H4 (cell line): Measurements from ENCODE around the gene DOC2A. TPM values are rescaled to one million over a fixed set of nuclear protein-coding genes. Genes with fewer than 3 reads are reported as not detected.

Source experiments
- DNase-seq: peaks from one replicate; pipeline ENCODE4 v3.0.0-alpha.2; 2015; ENCODE audit warnings: low spot score
- total RNA-seq: library from RNA; depleted of rRNA; stranded (reverse); fragments of >200 nt; shearing (Covaris generic); gene quantifications from 2 replicates; pipeline ENCODE4 v1.2.3, GENCODE V29; 2014

The DOC2A gene
- total RNA-seq, 1 experiment from 2014 or later, result 0.12 TPM

GRCh38 chr16:30005341-30006094 is 5.3 kb downstream of the DOC2A start:
- no peak for DNase-seq

DNA sequence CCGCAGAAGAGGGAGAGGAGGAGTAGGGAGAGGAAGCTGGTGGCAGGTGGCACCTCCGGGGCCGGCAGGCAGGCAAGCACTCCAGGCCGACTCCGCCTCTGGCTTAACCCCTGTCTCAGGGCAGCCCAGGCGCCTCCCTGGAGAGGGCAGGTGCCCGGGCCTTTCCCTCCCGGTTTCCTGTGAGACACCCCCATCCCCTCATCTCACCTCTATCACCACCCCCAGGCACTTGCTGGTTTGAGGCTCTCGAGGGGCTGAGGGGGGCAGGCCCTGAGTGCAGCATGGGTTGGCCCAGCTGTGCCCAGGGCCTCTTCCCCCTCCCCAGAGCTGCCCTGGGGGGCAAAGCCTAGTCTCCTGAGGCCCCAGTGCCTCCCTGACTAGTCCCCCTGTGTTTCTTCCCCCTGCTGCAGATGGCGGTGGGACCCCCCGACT is 6.0 kb downstream of the DOC2A start:
- no peak for DNase-seq

- DNase-seq, result no peak
Observed at GRCh38 chr16:30004424-30004776, 6.4 kb downstream of the DOC2A start.

DNA sequence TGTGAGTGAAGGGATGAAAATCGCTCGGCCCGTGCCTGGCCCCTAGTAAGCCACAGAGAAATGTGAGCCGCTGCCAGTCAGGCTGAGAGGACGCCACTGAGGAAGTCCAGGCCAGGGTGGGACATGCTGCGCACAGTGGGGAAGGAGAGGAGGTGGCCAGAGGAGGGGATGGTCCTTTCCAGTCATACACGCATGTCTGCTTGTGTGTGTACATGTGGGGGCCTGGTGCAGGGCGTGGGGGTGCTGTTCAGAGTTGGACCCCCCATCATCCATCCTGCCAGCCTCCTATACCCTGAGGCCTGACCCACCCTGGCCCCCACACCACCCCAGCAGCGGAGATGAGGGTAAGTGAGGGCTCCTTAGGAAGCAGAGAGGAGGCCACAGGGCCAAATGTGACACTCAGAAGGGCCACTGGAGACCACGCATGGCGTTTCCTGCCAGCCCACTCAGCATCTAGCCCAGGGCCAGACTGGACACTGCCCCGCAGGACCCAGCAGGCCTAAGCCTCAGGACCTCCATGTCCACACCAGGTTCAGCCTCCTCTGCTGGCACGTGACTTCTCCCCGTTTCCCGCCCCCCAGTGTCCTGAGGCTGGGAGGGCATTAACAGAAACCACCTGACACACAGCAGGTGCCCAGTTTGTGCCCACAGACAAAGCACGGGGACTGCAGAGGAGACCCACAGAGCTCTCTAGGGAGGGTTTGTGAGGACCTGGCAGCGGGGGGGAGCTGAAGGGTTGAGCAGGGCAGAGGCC is 7.0 kb downstream of the DOC2A start:
- DNase-seq, result no peak

DNA sequence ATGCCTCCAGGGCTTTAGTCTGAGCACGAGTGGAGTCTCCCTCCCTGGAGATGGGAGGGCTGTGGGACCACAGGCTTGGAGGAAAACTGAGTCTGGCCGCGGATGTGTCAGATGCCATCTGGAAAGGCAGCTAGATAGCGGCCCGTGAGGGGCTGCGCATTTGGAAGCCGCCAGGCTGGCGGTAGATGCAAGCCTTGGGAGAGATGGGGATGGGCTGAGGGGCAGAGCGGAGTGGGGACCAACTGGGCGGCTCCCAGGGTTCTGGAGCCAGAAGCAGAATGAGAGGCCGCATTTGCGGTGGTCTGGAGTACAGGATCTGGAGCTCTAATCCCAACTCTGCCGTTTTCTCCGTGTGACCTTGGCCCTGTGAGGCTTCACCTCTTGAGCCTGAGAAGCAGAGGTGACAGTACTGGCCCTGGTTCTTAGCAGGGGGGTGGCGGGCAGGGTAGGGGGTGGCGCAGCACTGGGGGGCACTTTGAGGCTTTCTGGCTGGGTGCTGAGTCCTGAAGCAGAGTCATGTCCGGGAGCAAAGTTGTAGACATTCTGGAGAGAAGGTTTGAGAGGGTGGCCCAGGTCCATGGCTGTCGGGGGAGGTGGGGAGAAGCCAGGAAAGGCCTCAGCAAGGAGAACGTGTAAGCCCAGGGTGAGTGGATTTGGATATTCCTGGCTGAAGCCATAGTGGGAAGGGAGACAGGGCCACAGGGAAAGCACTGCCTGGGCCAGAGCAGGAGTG is 8.0 kb downstream of the DOC2A start:
- no peak for DNase-seq

- no peak for DNase-seq
Observed at GRCh38 chr16:30000735-30001631, 9.8 kb downstream of the DOC2A start.

DNA sequence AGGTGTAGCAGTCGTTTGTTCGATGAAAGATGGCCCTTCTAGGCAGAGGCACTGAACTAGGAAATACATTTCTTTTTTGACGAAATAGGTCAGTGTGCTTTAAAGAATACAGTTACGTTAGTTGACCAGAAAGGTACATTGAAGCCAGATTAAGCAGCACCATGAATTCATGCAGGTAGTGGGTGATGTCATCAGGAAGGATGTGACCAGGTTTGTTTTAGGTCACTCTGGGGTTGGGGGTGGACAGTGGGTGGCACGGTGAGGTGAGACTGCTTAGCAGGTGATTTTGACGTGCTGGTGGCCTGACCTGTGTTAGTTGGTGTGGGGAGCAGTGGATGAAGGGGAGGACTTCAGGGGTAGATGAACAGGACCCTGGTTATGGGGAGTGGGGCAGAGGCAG is 11.2 kb downstream of the DOC2A start:
- DNase-seq, result no peak

- no peak for DNase-seq
Observed at GRCh38 chr16:29996766-29997250, 14.0 kb downstream of the DOC2A start.

- DNase-seq, result peak; percentile 96
Observed at GRCh38 chr16:29995911-29996765, 14.7 kb downstream of the DOC2A start, which contains the start of gene INO80E. TSS of gene INO80E (plus strand) at chr16:29996241. CDS start at chr16:29996311, 70 bp downstream.

- DNase-seq, result peak; percentile 70
Observed at GRCh38 chr16:29995324-29995910, 15.4 kb downstream of the DOC2A start, which contains the start of gene HIRIP3. TSS of gene HIRIP3 (minus strand) at chr16:29995617. CDS start at chr16:29995605, 12 bp downstream.

DNA sequence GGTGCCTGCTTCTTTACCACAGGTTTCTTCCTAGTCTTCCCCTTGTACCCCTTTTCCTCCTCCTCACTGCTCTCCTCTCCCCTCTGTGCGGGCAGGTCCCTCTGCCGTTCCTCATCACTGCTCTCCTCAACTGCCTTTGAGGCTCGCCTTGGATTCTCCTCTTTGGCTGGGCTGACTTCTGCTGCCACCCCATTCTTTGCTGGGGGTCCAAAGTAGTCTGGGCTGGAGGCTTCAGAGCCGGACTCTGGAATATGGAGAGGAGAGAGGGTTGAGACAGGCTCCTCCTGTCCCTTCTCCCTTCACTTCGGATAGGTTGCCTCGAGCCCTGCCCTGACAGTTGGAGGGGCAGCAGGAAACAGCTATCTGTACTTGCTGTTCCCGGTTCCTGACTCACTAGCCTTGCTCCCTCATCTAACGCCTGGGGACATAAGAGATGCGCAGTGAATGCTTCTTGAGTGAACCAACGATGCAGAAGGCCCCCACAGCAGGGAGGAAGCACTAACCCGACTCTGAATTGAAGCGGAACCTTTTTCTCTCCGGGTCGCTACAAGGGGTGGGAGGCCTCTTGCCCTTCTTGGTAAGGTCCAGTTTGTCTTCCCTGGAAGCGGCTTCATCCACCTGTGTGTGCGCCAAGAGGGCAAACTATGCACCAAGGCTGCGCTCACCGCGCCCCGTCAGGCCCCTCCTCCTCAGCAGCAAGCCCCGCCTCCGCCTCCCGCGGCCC is 16.1 kb downstream of the DOC2A start:
- DNase-seq, result no peak

GRCh38 chr16:29993903-29994599 is 16.8 kb downstream of the DOC2A start:
- no peak for DNase-seq

DNA sequence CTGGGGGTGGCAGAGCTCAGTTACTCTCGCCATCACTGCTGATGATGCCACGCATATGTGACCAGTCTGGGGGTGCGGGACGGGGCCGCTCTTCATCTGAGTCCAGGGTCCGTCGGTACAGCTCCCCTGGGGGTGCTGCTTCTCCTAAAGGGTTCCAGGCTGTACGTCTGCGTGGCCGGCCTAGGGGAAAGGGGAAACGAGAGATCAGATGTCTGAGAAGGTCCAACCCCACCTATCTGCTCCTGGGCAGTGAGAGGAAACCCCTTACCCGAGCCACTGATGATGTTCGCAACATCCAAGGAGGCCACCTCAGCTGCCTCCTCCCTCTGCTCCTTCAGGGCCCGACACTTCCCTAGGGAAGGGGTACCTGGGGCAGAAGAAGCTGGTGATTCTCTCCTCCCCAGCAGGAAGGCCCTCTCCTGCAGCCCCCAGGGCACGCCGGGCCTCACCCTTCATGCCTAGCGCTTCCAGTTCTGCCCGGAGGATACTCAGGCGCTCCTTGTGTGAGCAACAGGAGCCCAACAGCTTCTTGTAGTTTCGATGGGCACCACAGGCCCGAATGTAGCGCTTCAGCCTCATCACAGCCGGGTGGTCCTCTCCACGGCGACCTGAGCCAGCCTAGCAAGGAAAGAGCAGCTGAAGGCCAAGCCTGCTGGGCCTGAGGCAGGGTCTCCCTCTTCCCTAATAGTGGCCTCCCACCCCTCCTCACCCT is 17.5 kb downstream of the DOC2A start:
- DNase-seq, result no peak

DNA sequence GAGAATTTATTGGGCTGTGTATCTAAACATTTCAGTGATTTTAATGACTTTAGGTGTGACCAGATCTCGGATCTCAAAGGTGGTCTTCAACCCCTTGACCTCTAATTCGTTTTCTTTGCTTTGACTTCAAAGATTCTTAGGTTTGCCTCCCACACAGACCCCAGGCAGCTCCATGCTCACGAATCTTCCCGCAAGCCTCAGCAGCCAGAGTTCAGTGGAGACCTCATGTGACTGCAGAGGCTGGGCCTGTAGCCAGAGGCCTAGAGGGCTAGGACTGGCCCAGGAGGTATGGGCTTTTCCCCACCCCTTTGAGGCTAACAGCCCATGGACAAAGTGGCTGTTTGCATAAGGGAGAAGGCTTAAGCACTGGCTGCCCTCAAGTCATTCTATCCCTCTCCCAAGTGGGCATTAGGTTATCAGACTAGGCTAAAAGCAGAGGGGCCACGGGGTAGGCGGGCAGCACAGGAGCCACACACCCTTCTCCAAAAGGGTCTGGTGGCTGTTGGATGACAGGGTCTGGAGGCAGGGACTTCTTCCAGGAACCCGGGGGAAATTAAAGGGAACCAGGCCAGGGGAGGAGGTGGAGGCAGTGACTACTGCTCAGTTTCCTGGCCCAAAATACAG is 18.4 kb downstream of the DOC2A start:
- DNase-seq, result no peak

DNA sequence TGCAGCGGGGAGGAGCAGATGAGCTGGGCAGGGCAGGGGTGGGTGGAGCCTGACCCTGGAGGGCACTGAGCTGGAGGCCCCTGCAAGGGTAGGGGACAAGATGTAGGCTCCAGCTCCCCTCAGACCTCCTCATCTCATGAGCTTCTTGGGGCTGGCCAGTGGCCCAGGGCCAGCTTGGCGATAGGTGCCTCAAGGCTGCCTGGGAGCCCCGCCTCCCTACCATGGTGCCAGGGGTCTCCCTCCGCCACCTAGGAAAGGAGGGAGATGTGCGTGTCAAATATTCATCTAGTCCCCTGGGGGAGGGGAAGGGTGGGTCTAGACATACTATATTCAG is 19.3 kb downstream of the DOC2A start:
- DNase-seq, result no peak

DNA sequence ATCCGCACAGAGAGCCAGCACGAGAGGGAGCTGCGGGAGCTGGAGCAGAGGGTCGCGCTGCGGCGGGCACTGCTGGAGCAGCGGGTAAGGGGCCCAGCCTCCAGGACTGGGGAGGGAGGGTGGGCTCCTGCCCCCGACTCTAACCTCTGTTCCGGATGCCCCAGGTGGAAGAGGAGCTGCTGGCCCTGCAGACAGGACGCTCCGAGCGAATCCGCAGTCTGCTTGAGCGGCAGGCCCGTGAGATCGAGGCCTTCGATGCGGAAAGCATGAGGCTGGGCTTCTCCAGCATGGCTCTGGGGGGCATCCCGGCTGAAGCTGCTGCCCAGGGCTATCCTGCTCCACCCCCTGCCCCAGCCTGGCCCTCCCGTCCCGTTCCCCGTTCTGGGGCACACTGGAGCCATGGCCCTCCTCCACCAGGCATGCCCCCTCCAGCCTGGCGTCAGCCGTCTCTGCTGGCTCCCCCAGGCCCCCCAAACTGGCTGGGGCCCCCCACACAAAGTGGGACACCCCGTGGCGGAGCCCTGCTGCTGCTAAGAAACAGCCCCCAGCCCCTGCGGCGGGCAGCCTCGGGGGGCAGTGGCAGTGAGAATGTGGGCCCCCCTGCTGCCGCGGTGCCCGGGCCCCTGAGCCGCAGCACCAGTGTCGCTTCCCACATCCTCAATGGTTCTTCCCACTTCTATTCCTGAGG is 19.8 kb downstream of the DOC2A start:
- no peak for DNase-seq

DNA sequence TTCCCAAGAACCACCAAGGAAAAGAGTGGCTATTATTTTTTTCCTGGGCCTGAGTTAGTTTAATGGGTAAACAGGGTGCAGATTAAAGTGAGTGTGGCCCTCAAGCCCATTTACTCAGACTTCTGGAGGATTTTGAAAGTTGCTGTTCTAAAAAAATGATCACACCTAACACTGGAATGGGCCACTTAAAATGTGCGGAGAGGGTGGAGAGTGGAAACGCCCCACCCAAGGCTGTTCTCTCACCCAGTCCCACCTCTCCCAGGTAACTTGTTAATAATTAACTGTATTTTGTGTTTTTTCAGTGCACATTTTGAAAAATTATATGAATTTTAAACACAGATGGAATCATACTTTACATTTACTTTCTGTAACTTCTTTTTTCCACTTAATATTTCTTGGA is 20.8 kb downstream of the DOC2A start:
- no peak for DNase-seq
